Measurements from ENCODE around the gene RALGAPB.

DNA sequence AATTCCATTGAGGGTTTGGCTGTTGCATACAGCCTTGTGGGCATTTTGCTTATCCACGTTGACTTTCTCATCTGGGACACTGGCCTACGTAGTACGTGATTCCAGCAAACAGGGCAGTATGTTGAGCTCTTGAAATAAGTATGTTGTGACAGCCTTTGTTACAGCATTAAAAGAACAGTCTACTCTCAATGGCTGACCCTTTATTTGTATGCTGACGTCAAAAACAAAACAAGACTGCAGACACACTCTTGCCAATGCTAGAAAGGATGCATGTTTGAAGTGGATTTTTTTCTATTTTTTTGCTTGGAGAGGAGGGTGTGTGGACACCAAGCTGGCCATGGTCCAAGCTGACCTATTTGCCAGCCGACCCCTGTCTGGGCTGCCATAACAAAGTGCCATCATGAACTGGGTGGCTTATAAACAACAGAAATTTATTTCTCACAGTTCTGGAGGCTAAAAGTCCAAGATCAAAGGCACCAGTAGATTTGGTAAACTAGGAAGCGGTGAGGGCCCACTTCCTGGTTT lies 26.7 kb upstream of the RALGAPB start:
- no peak for TF ChIP-seq POLR2AphosphoS5 (IDR thresholded peaks at IDR 0.05; ENCODE audit: low read depth, low read length)
- TF ChIP-seq POLR2A (IDR thresholded peaks at IDR 0.05; ENCODE audit: low read depth, low read length) = no peak
- no peak for TF ChIP-seq TAF1 (IDR thresholded peaks at IDR 0.05; ENCODE audit: borderline replicate concordance, low read depth, low read length)
